GM19240 (cell line): Measurements from ENCODE around the gene ZNG1F.
"Not testable (repeated sequence)": the region's sequence is repeated elsewhere in the genome, so short reads cannot be mapped to it uniquely, and the experiment has no call there.

Experiments used
- DNase-seq: peaks from one replicate; pipeline ENCODE4 v3.0.0; 2011; ENCODE audit warnings: low spot score; ENCODE audit not compliant: insufficient read length

ZNG1F gene

DNA sequence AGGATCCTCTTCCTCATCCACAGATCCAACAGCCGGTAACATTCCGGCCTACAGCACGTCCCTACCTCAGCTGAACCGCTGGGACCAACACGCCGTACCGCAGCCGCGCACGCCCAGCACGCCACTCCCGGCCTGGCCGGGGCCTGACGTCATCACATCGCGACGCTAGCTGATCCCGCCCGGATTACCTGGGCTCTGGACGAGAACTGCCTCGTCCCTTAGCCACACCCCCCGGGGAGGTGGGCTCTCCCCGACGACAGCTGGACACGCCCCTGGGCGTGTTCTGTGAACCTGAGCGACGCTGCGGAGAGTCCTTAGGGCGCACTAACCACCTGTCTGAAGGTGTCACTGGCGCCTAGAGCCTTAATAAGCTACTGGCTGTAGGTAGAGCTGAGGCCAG is at the start of gene ZNG1F:
Gene ZNG1F (minus strand): TSS at position 101 of the 400 bp plus-strand sequence. CDS start 59 bp downstream, at position 42.
- not testable (repeated sequence) for DNase-seq

DNA sequence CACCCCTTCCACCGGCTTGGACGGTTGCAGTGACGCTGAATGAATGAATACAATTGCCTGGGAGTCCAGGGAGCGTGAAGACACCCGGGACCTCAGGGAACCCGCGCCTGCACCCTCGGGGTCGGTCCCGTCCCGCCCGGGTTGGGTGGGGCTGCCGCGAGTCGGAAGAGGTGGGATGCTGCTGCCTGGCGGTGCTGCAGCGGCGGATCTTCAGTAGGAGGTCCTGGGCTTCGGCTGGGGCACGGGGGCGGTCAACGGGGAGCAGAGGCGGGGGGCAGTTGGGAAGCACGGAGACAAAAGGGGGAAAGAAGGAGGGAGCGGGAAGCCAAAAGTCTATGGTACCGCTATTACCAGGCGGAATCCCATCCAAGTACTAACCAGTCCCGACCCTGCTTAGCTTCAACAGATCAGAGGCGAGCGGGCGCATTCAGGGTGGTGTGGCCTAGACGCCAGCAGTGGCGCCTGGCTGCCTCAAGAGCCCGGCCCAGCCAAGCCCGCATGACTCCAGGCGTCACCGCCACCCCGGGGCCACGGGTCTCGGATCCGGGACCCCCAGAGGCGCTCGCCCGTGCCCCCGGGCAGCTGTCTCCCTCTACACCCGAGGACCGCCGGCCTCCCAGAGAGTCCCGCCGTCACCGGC is 48.1 kb upstream of the ZNG1F start:
- not testable (repeated sequence) for DNase-seq

GRCh38 chr9:41236486-41237109 is 47.5 kb upstream of the ZNG1F start:
- not testable (repeated sequence) for DNase-seq

DNA sequence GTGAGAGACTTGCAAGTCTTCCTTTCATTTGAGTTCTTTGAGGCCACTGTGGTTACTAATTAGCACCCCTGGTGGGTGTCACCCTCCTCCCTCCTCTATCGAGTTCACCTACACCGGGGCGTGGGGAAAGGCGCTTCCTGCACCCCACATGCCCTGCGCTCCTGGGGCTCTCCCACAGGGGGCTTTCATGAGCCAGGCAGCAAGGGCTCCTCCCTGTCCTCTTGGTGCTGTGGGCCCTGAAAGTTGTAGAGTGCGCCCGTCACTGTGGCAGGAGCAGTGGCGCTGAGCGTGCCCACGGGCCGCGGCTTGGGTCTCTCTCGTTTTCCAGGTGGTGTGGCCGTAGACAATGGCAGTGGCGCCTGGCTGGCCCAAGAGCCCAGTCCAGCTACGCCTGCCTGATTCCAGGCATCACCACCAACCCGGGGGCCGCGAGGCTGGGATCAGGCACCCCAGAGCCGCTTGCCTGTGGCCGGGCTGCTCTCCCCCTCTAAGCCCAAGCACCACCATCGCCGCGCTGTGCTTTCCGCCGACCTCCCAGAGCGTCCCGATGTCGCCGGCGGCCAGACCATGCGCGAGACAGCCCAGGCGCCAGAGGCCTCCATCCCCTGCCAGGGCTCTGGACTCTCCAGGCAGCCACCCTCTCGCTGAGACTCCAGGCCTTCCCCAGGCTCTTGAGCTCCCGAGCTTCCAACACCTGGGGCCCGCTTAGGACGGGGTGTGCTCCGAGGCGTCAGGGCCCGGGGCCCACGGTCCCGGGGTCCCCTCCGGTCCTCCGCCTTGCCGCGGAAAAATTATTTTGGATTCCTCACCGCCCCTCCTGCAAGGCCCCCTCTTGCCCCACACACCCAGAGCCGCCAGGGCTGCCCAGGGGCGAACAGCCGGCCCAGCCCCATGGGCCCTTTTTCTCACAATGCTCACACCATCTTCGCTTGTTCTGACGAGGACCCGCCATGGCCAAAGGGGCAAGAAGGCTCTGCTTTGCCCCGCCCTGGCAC is 46.0 kb upstream of the ZNG1F start:
- DNase-seq, result not testable (repeated sequence)

GRCh38 chr9:41234221-41234620 is 45.1 kb upstream of the ZNG1F start:
- not testable (repeated sequence) for DNase-seq

- DNase-seq, result not testable (repeated sequence)
These were observed 43.2 kb upstream of the ZNG1F start for GRCh38 chr9:41232326-41232725.

DNA sequence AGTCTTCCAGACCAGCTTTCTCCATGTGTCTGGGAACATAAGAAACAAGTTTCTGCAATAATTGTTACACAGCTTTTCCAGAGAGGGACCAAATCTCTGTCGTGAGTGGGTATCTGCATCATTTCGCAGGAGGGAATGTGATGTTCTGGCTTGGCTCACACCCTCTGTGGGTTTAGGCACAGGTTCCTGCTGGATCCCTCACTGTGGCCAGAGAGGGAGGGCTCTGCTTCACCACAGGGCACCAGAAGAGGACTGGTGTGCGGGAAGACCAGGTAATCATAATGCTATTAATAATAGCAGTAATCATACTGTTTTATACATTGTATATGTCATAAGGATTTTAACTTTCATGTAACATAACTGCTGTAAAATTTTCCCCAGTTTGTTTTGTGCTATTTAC is 41.3 kb upstream of the ZNG1F start:
- not testable (repeated sequence) for DNase-seq

- DNase-seq, result no peak
These were observed 40.6 kb upstream of the ZNG1F start for GRCh38 chr9:41229408-41230401.

DNA sequence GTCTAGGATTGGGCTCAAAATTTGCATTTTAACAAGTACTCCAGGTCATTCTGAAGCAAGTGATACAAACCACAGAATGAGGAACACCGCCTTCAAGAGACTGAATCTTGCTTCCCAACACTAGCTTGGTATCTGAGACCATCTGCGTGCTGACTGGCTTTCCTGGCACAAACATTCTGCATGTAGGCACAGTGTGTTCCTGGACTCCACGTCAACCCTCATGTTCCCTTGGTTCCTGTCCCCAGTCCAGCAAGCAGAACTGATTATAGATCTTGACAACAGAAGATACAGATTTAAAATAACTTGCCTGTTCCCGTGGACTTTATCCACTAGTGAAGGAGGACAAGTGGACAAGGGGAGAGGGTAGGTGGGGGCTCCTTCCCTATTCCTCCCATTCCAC is 30.7 kb upstream of the ZNG1F start:
- DNase-seq, result not testable (repeated sequence)

GRCh38 chr9:41188439-41188838 is 678 bp downstream of the ZNG1F start:
- DNase-seq, result not testable (repeated sequence)

DNA sequence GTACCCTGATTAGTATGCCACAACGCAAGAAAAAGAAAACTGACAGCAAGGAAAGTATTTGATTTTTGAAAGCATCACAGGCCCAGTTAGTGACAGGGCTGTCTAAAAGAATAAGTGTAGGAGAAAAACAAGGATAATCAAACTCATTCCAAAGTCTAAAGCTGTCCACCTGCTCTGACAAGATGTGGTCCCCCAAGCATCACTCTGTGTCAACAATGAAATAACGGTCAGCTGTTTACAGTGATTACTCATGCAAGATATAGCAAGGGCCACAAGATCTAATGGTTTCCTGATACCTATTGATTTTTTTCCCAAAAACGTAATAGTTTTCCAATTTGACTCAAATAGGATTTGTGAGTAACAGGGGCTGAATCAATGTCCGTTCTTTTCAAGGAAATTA is 14.1 kb downstream of the ZNG1F start:
- DNase-seq, result not testable (repeated sequence)

- DNase-seq, result not testable (repeated sequence)
These were observed 39.0 kb downstream of the ZNG1F start for GRCh38 chr9:41150116-41150515.

GRCh38 chr9:41141878-41142277 is 47.2 kb downstream of the ZNG1F start:
- not testable (repeated sequence) for DNase-seq

GRCh38 chr9:41128581-41128980 is 60.5 kb downstream of the ZNG1F start, which contains the start of gene FOXD4L6:
TSS of gene FOXD4L6 (minus strand) at chr9:41128681. CDS start at chr9:41128383, 298 bp downstream.
- not testable (repeated sequence) for DNase-seq

- not testable (repeated sequence) for DNase-seq
These were observed 62.2 kb downstream of the ZNG1F start for GRCh38 chr9:41126746-41127446.

GRCh38 chr9:41125936-41126335 is 63.2 kb downstream of the ZNG1F start:
- not testable (repeated sequence) for DNase-seq

DNA sequence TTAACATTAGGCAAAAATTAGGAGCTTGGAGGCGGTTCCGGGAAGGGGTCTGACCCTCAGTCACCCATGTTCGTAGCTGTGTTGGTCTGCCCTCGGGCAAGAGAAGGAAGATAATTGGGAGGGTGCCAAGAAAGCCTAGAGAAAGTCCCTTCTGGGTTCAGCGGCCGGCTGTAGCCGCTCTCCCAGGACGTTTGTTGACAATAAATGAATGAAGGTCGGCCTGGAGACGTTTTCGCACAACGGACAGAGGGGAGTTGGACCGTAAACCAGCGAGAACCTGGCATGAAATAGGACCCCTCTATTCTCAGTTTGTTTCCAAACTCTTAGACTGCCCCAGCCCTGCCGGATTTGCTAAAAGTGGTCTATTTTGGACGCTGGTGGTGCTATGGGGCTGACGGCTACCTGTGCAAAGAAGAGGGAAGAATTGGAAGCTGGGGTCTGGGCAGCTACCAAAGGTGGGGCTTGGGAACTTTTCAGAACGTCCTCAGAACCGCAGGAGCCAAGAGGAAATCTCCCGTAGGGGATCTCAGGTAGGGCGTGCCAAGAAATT is 63.9 kb downstream of the ZNG1F start:
- not testable (repeated sequence) for DNase-seq

DNA sequence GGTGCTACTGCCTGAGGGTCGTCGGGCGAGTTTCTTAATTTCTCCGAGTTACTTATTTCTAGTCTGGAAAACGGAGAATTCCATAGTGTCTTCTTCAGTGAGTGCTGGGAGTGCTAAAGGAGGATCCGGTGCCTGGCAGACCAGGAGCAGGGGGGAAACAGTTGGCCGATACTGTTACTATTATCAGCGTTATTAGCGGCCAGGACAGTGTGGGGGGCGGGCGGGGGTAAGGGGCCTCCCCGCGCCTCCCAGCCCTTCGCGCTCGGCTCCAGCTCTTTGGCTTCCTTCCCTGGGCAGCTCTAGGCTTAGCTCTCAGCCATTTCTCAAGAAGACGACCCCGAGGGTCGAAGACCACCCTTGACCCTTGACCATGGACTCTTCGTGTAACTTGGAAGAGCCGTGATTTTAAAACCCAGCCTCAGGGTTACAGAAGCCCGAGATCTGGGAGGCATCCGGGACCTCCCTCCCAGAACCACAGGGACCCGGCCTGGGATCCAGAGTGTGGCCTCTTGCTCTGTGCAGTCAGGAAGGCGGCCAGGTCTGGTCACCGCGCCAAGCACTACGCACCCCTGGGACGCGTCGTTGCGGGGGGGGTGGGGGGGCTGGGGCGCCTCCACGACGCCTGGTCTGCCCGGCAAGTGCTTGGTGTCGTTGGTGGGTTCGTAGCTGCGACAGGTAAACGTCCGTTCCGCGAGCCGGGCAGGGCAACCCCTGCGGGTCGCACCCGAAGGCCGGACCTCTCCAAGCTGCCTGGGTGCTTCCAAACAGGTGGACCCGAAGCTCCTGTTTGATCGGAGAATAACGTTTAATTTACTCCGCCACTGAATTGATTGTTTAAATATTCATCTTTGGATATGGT is 64.6 kb downstream of the ZNG1F start:
- DNase-seq, result not testable (repeated sequence)
